Hepatocyte (in vitro differentiated cells): ENCODE results near the gene SERINC5.

Experiments
- CTCF ChIP-seq: fragments of 200-600 bp; sonication (generic); IDR thresholded peaks from 2 replicates; pipeline ENCODE4 v1.5.1; 2016; ENCODE audit warnings: antibody characterized with exemption, mild to moderate bottlenecking; ENCODE audit not compliant: poor library complexity
- EZH2 ChIP-seq: fragments of 200-600 bp; sonication (generic); IDR thresholded peaks from 2 replicates; pipeline ENCODE4 v1.6.1; 2016; ENCODE audit warnings: antibody characterized with exemption, mild to moderate bottlenecking, borderline replicate concordance

GRCh38 chr5:80288177-80288576, 32.3 kb upstream of the SERINC5 start:
- no peak for TF ChIP-seq CTCF
- TF ChIP-seq EZH2 = no peak
